Lower leg skin (tissue), 3 donors: ENCODE measurements around the gene EFCAB12.

Experiments
- POLR2A ChIP-seq, 2 donors: fragments of 450-650 bp; IDR thresholded peaks; one replicate each; pipeline ENCODE4 v1.6.1; 2016 to 2017; ENCODE audit warnings: antibody characterized with exemption in 2 of 2, mild to moderate bottlenecking in 1 of 2, moderate library complexity in 1 of 2
- TF ChIP-seq, protein P1 (sequence below), 3 donors: fragments of 450-650 bp; IDR thresholded peaks; one replicate each; pipeline ENCODE4 v1.5.1; 2016; ENCODE audit warnings: antibody characterized with exemption in 3 of 3, mild to moderate bottlenecking in 3 of 3, moderate library complexity in 2 of 3

DNA sequence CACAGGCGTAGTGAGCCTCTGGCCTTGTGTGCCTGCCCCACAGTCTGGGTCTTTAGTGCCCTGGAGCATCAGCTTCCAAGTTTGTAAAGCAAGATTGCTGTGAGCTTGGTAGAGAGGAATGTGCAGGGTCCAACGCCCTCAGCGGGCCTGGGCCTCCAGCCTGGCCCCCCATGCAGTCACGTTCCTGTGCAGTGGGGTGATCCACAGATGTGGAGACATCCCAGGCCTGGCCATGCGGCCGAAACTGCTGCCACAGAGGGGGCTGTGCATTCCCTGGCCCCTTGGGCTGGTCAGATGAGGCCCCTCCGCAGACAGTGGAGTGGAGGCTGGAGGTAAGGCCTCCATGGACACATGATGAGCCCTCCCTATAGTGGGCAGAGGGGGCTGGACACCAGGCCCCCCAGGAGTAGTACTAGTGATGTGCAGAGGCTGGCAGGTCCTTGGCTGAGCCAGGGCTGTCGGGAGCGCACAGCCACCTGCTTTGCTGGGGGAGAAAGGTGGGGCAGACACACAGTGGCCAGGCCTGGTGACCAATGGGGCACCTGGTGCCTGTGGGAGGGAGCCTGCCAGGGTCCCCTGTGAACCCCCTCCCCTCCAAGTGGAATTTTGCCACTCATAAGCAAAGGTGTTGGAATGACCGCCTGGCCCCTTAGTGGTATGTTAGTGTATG is 71.5 kb downstream of the EFCAB12 start:
- TF ChIP-seq, protein P1, sequence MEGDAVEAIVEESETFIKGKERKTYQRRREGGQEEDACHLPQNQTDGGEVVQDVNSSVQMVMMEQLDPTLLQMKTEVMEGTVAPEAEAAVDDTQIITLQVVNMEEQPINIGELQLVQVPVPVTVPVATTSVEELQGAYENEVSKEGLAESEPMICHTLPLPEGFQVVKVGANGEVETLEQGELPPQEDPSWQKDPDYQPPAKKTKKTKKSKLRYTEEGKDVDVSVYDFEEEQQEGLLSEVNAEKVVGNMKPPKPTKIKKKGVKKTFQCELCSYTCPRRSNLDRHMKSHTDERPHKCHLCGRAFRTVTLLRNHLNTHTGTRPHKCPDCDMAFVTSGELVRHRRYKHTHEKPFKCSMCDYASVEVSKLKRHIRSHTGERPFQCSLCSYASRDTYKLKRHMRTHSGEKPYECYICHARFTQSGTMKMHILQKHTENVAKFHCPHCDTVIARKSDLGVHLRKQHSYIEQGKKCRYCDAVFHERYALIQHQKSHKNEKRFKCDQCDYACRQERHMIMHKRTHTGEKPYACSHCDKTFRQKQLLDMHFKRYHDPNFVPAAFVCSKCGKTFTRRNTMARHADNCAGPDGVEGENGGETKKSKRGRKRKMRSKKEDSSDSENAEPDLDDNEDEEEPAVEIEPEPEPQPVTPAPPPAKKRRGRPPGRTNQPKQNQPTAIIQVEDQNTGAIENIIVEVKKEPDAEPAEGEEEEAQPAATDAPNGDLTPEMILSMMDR (IDR thresholded peaks at IDR 0.05): no peak
- TF ChIP-seq POLR2A (IDR thresholded peaks at IDR 0.05): no peak
